GM21390 (cell line): ENCODE results near the gene SPTAN1.
A peak's percentile ranks its signal among the peaks of the same experiment; 100 is the strongest.
"Not testable (repeated sequence)": the region's sequence is repeated elsewhere in the genome, so short reads cannot be mapped to it uniquely, and the experiment has no call there.

Experiments
- ATAC-seq: cut with Tn5 transposase; IDR thresholded peaks from one replicate; pipeline ENCODE4 v1.9.1; 2021; ENCODE audit not compliant: unreplicated experiment

The SPTAN1 gene

GRCh38 chr9:128631636-128632035 is 79.2 kb downstream of the SPTAN1 start:
- ATAC-seq: no peak

- no peak for ATAC-seq
These were observed 79.7 kb downstream of the SPTAN1 start for GRCh38 chr9:128632066-128632465.

- ATAC-seq: no peak
These were observed 80.1 kb downstream of the SPTAN1 start for GRCh38 chr9:128632486-128632885.

- no peak for ATAC-seq
These were observed 80.7 kb downstream of the SPTAN1 start for GRCh38 chr9:128633057-128633456.

- ATAC-seq: no peak
These were observed 81.2 kb downstream of the SPTAN1 start for GRCh38 chr9:128633601-128634000.

GRCh38 chr9:128634111-128634510 is 81.7 kb downstream of the SPTAN1 start:
- no peak for ATAC-seq

GRCh38 chr9:128634651-128635262 is 82.4 kb downstream of the SPTAN1 start:
- ATAC-seq: no peak

GRCh38 chr9:128635266-128636023 is 83.1 kb downstream of the SPTAN1 start:
- ATAC-seq: no peak

- no peak for ATAC-seq
These were observed 83.6 kb downstream of the SPTAN1 start for GRCh38 chr9:128636024-128636390.

GRCh38 chr9:128636556-128637530 is 84.5 kb downstream of the SPTAN1 start:
- ATAC-seq: no peak

GRCh38 chr9:128637656-128638055 is 85.3 kb downstream of the SPTAN1 start:
- no peak for ATAC-seq

GRCh38 chr9:128638580-128638979 is 86.2 kb downstream of the SPTAN1 start:
- no peak for ATAC-seq

- ATAC-seq: no peak
These were observed 88.2 kb downstream of the SPTAN1 start for GRCh38 chr9:128640603-128641002.

GRCh38 chr9:128642675-128643245 is 90.4 kb downstream of the SPTAN1 start:
- no peak for ATAC-seq

- ATAC-seq: peak; percentile 66
These were observed 91.3 kb downstream of the SPTAN1 start for GRCh38 chr9:128643519-128644300.

- ATAC-seq: not testable (repeated sequence)
These were observed 95.8 kb downstream of the SPTAN1 start for GRCh38 chr9:128648206-128648605.

- ATAC-seq: no peak
These were observed 99.4 kb downstream of the SPTAN1 start for GRCh38 chr9:128651798-128652197.

- no peak for ATAC-seq
These were observed 101.5 kb downstream of the SPTAN1 start for GRCh38 chr9:128653908-128654307.

GRCh38 chr9:128654481-128654880 is 102.1 kb downstream of the SPTAN1 start:
- ATAC-seq: no peak
